ENCODE results near the gene WDR47.
"Not testable (repeated sequence)": the region's sequence is repeated elsewhere in the genome, so short reads cannot be mapped to it uniquely, and the experiment has no call there.

WDR47 gene

GRCh38 chr1:109052145-109052544 is 10.2 kb upstream of the WDR47 start:
- WGBS, 2 experiments = 92 to 98% methylated on average over 3 of the region's 3 CpGs
- not testable (repeated sequence) for H3K9me3 ChIP-seq (ENCODE audit: control insufficient read depth, low read length); H3K27me3 ChIP-seq (ENCODE audit: control insufficient read depth, insufficient read depth, low read length, poor library complexity, severe bottlenecking); H3K36me3 ChIP-seq (ENCODE audit: control insufficient read depth, insufficient read depth, low read length); H3K4me3 ChIP-seq (ENCODE audit: insufficient read depth, low read depth, low read length); H3K27ac ChIP-seq (ENCODE audit: insufficient read depth, low read depth, low read length, poor library complexity, severe bottlenecking); H3K4me1 ChIP-seq (ENCODE audit: control insufficient read depth, insufficient read depth, low read length)

- 85 to 90% methylated on average over 7 of the region's 7 CpGs for WGBS, 2 experiments
- no peaks in the 10 kb centered on the region for H3K27me3 ChIP-seq (ENCODE audit: control insufficient read depth, insufficient read depth, low read length, poor library complexity, severe bottlenecking)
Observed at GRCh38 chr1:109050228-109050995, 8.5 kb upstream of the WDR47 start.

GRCh38 chr1:109048335-109048734 is 6.4 kb upstream of the WDR47 start:
- H3K4me1 ChIP-seq (ENCODE audit: control insufficient read depth, insufficient read depth, low read length) = no peaks in the 10 kb centered on the region
- no peak overlapping the region for H3K4me3 ChIP-seq (ENCODE audit: insufficient read depth, low read depth, low read length)
- H3K27ac ChIP-seq (ENCODE audit: insufficient read depth, low read depth, low read length, poor library complexity, severe bottlenecking) = no peak overlapping the region
- H3K36me3 ChIP-seq (ENCODE audit: control insufficient read depth, insufficient read depth, low read length) = no peaks in the 10 kb centered on the region
- 68 to 72% methylated on average over 2 of the region's 2 CpGs for WGBS, 2 experiments
- H3K27me3 ChIP-seq (ENCODE audit: control insufficient read depth, insufficient read depth, low read length, poor library complexity, severe bottlenecking) = no peaks in the 10 kb centered on the region
- H3K9me3 ChIP-seq (ENCODE audit: control insufficient read depth, low read length) = no peaks in the 10 kb centered on the region

More at GRCh38 chr1:109050228-109050995, 8.5 kb upstream of the WDR47 start:
- Histone ChIP-seq H3K9me3 (ENCODE audit: control insufficient read depth, low read length) (no peaks in the 10 kb centered on the region), H3K27ac (ENCODE audit: insufficient read depth, low read depth, low read length, poor library complexity, severe bottlenecking) (no peak overlapping the region), H3K36me3 (ENCODE audit: control insufficient read depth, insufficient read depth, low read length) (no peaks in the 10 kb centered on the region), H3K4me1 (ENCODE audit: control insufficient read depth, insufficient read depth, low read length) (no peaks in the 10 kb centered on the region), H3K4me3 (ENCODE audit: insufficient read depth, low read depth, low read length) (no peak overlapping the region)

- Histone ChIP-seq H3K27ac (ENCODE audit: insufficient read depth, low read depth, low read length, poor library complexity, severe bottlenecking) (no peak overlapping the region), H3K36me3 (ENCODE audit: control insufficient read depth, insufficient read depth, low read length) (no peaks in the 10 kb centered on the region), H3K9me3 (ENCODE audit: control insufficient read depth, low read length) (no peaks in the 10 kb centered on the region), H3K27me3 (ENCODE audit: control insufficient read depth, insufficient read depth, low read length, poor library complexity, severe bottlenecking) (no peaks in the 10 kb centered on the region), H3K4me1 (ENCODE audit: control insufficient read depth, insufficient read depth, low read length) (no peaks in the 10 kb centered on the region), H3K4me3 (ENCODE audit: insufficient read depth, low read depth, low read length) (no peak overlapping the region)
- WGBS, 2 experiments = 89 to 91% methylated on average over 6 of the region's 6 CpGs
Observed at GRCh38 chr1:109047339-109047738, 5.4 kb upstream of the WDR47 start.

- no peak overlapping the region for H3K4me3 ChIP-seq (ENCODE audit: insufficient read depth, low read depth, low read length)
- no peaks in the 10 kb centered on the region for H3K27me3 ChIP-seq (ENCODE audit: control insufficient read depth, insufficient read depth, low read length, poor library complexity, severe bottlenecking)
- no peaks in the 10 kb centered on the region for H3K36me3 ChIP-seq (ENCODE audit: control insufficient read depth, insufficient read depth, low read length)
- 94 to 95% methylated on average over 4 of the region's 4 CpGs for WGBS, 2 experiments
- no peaks in the 10 kb centered on the region for H3K9me3 ChIP-seq (ENCODE audit: control insufficient read depth, low read length)
- H3K27ac ChIP-seq (ENCODE audit: insufficient read depth, low read depth, low read length, poor library complexity, severe bottlenecking) = no peak overlapping the region
- no peaks in the 10 kb centered on the region for H3K4me1 ChIP-seq (ENCODE audit: control insufficient read depth, insufficient read depth, low read length)
Observed at GRCh38 chr1:109046671-109047070, 4.8 kb upstream of the WDR47 start.

GRCh38 chr1:109045595-109045994 is 3.7 kb upstream of the WDR47 start:
- WGBS, 2 experiments = 90% methylated on average over 1 of the region's 1 CpG; no CpG with 5 or more reads in 1 of the 2 experiments
- Histone ChIP-seq H3K4me1 (ENCODE audit: control insufficient read depth, insufficient read depth, low read length) (peaks cover under 1% of the 10 kb centered on the region), H3K4me3 (ENCODE audit: insufficient read depth, low read depth, low read length) (no peak overlapping the region), H3K9me3 (ENCODE audit: control insufficient read depth, low read length) (no peaks in the 10 kb centered on the region), H3K27ac (ENCODE audit: insufficient read depth, low read depth, low read length, poor library complexity, severe bottlenecking) (no peak overlapping the region), H3K36me3 (ENCODE audit: control insufficient read depth, insufficient read depth, low read length) (no peaks in the 10 kb centered on the region), H3K27me3 (ENCODE audit: control insufficient read depth, insufficient read depth, low read length, poor library complexity, severe bottlenecking) (no peaks in the 10 kb centered on the region)

- H3K27ac ChIP-seq (ENCODE audit: insufficient read depth, low read depth, low read length, poor library complexity, severe bottlenecking) = peak overlapping the region; percentile 70
- H3K36me3 ChIP-seq (ENCODE audit: control insufficient read depth, insufficient read depth, low read length) = no peaks in the 10 kb centered on the region
- H3K27me3 ChIP-seq (ENCODE audit: control insufficient read depth, insufficient read depth, low read length, poor library complexity, severe bottlenecking) = no peaks in the 10 kb centered on the region
- H3K4me3 ChIP-seq (ENCODE audit: insufficient read depth, low read depth, low read length) = peak overlapping the region; percentile 95
- no peaks in the 10 kb centered on the region for H3K9me3 ChIP-seq (ENCODE audit: control insufficient read depth, low read length)
- 0 to 1% methylated on average over 44 of the region's 44 CpGs for WGBS, 2 experiments
- H3K4me1 ChIP-seq (ENCODE audit: control insufficient read depth, insufficient read depth, low read length) = peaks cover 6% of the 10 kb centered on the region
Observed at GRCh38 chr1:109040989-109041620, 797 bp downstream of the WDR47 start.

- Histone ChIP-seq H3K36me3 (ENCODE audit: control insufficient read depth, insufficient read depth, low read length) (no peaks in the 10 kb centered on the region), H3K4me1 (ENCODE audit: control insufficient read depth, insufficient read depth, low read length) (peaks cover 6% of the 10 kb centered on the region), H3K27ac (ENCODE audit: insufficient read depth, low read depth, low read length, poor library complexity, severe bottlenecking) (peak overlapping the region; percentile 26), H3K9me3 (ENCODE audit: control insufficient read depth, low read length) (no peaks in the 10 kb centered on the region), H3K27me3 (ENCODE audit: control insufficient read depth, insufficient read depth, low read length, poor library complexity, severe bottlenecking) (no peaks in the 10 kb centered on the region), H3K4me3 (ENCODE audit: insufficient read depth, low read depth, low read length) (peak overlapping the region; percentile 95)
- WGBS, 2 experiments = 33 to 42% methylated on average over 3 of the region's 3 CpGs
Observed at GRCh38 chr1:109040627-109040988, 1.3 kb downstream of the WDR47 start.

GRCh38 chr1:109034382-109034781 is 7.5 kb downstream of the WDR47 start:
- no peak overlapping the region for H3K27ac ChIP-seq (ENCODE audit: insufficient read depth, low read depth, low read length, poor library complexity, severe bottlenecking)
- no peaks in the 10 kb centered on the region for H3K36me3 ChIP-seq (ENCODE audit: control insufficient read depth, insufficient read depth, low read length)
- no peaks in the 10 kb centered on the region for H3K9me3 ChIP-seq (ENCODE audit: control insufficient read depth, low read length)
- no peaks in the 10 kb centered on the region for H3K4me1 ChIP-seq (ENCODE audit: control insufficient read depth, insufficient read depth, low read length)
- 60 to 68% methylated on average over 2 of the region's 2 CpGs for WGBS, 2 experiments
- H3K27me3 ChIP-seq (ENCODE audit: control insufficient read depth, insufficient read depth, low read length, poor library complexity, severe bottlenecking) = no peaks in the 10 kb centered on the region
- no peak overlapping the region for H3K4me3 ChIP-seq (ENCODE audit: insufficient read depth, low read depth, low read length)

- H3K27me3 ChIP-seq (ENCODE audit: control insufficient read depth, insufficient read depth, low read length, poor library complexity, severe bottlenecking); H3K4me3 ChIP-seq (ENCODE audit: insufficient read depth, low read depth, low read length); H3K36me3 ChIP-seq (ENCODE audit: control insufficient read depth, insufficient read depth, low read length); H3K4me1 ChIP-seq (ENCODE audit: control insufficient read depth, insufficient read depth, low read length); H3K9me3 ChIP-seq (ENCODE audit: control insufficient read depth, low read length); H3K27ac ChIP-seq (ENCODE audit: insufficient read depth, low read depth, low read length, poor library complexity, severe bottlenecking): not testable (repeated sequence)
- WGBS, 2 experiments = 98 to 99% methylated on average over 6 of the region's 8 CpGs
Observed at GRCh38 chr1:109029493-109029892, 12.4 kb downstream of the WDR47 start.

Measured in ectodermal cell (in vitro differentiated cells).